Activated CD4-positive, alpha-beta T cell treated with anti-CD3 and anti-CD28 coated beads for 36 hours (primary cell): ENCODE results near the gene MCTP1. TPM values are rescaled to one million over a fixed set of nuclear protein-coding genes. Genes with fewer than 3 reads are reported as not detected.
"Not testable (repeated sequence)": the region's sequence is repeated elsewhere in the genome, so short reads cannot be mapped to it uniquely, and the experiment has no call there.

Experiments
- ATAC-seq: fragments of 200-7000 bp; cut with Tn5 transposase; one replicate; pipeline ENCODE4 v1.10.0; 2021; ENCODE audit warnings: mild to moderate bottlenecking, moderate library complexity
- CTCF ChIA-PET: fragments of 350-600 bp; sonication (Branson Sonifier 250); formaldehyde crosslinking; loops from one replicate; lab custom pipeline; 2021; ENCODE audit warnings: antibody characterized with exemption; lab: Charles Lee
- POLR2A ChIA-PET: fragments of 350-600 bp; sonication (Branson Sonifier 250); formaldehyde crosslinking; loops from one replicate; lab custom pipeline; 2021; ENCODE audit warnings: antibody characterized with exemption, inconsistent platforms; lab: Charles Lee
- DNase-seq: peaks from one replicate; pipeline ENCODE4 v3.0.0-alpha.2; 2020
- H3K27ac Mint-ChIP-seq: one replicate; pipeline ENCODE4 v1.8.0; 2021; ENCODE audit warnings: mixed read lengths
- H3K27me3 Mint-ChIP-seq: one replicate; pipeline ENCODE4 v1.8.0; 2021; ENCODE audit warnings: mixed read lengths
- H3K36me3 Mint-ChIP-seq: one replicate; pipeline ENCODE4 v1.8.0; 2021; ENCODE audit warnings: low read depth, mixed read lengths
- H3K4me1 Mint-ChIP-seq: one replicate; pipeline ENCODE4 v1.8.0; 2021; ENCODE audit warnings: mixed read lengths
- H3K4me3 Mint-ChIP-seq: one replicate; pipeline ENCODE4 v1.8.0; 2021; ENCODE audit warnings: mild to moderate bottlenecking, moderate library complexity, mixed read lengths
- H3K9me3 Mint-ChIP-seq: one replicate; pipeline ENCODE4 v1.8.0; 2021; ENCODE audit warnings: low read depth, mixed read lengths
- intact Hi-C, 2 experiments: fragments of 100-400 bp; cut with DNase I in 1 of 2; cut with micrococcal nuclease in 1 of 2; formaldehyde crosslinking; loops; one replicate each; pipeline versions ENCODE4 v1.14.2 to v1.15.1; 2022 to 2024; cut with DNase I, micrococcal nuclease
- total RNA-seq, 2 experiments: library from RNA; stranded (reverse); gene quantifications; one replicate each; pipeline ENCODE4 v1.2.3, GENCODE V29; 2021

The MCTP1 gene
- total RNA-seq, 2 experiments from 2014 or later = 0.32 to 0.53 TPM

DNA sequence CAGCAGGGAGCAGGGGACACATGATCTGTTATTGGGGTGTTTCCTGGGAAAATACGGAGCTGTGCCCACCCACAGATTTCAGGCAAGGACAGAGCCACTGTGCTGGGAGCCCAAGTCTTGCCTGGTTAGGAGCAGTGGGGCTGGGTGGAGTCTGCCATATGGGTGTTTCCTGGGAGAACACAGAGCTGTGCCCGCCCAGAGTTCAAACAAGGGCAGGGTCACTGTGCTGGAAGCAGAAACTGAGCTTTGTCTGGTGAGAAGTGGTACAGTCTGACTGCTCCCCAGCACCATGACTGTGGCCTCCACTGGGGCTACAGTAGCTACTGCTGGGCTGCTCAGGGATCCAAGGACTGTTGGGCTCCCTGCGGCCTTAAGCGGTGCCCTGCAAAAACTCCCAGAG is 135.5 kb downstream of the MCTP1 start:
- DNase-seq = no peak
- no peak overlapping the region for H3K4me3 Mint-ChIP-seq
- intact Hi-C loops = no loop called here
- ATAC-seq = no peak
- H3K36me3 Mint-ChIP-seq = no peaks in the 10 kb centered on the region
- ChIA-PET POLR2A (no interaction called here), CTCF (no interaction called here)
- peaks cover 8% of the 10 kb centered on the region for H3K9me3 Mint-ChIP-seq
- no peaks in the 10 kb centered on the region for H3K4me1 Mint-ChIP-seq
- no peak overlapping the region for H3K27ac Mint-ChIP-seq
- peaks cover 9% of the 10 kb centered on the region for H3K27me3 Mint-ChIP-seq

DNA sequence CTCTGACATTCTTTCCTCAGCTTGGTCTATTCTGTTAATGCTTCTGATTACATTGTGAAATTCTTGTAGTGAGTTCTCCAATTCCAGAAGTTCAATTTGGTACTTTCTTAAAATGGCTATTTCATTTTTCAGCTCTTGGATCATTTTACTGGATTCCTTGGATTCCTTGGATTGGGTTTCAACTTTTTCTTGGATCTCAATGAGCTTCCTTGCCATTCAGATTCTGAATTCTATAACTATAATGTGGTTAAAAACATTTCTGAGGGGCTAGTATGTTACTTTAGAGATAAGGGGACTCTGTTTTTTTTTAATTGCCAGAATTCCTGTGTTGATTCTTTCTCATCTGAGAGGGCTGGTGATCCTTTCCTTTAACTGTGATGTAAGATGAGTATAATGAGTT is 136.4 kb downstream of the MCTP1 start:
- DNase-seq = no peak
- no peak overlapping the region for H3K27ac Mint-ChIP-seq
- H3K9me3 Mint-ChIP-seq = peaks cover 8% of the 10 kb centered on the region
- H3K4me1 Mint-ChIP-seq = no peaks in the 10 kb centered on the region
- no peak for ATAC-seq
- H3K4me3 Mint-ChIP-seq = no peak overlapping the region
- CTCF ChIA-PET = interaction anchor here (1.8 kb wide), 1 partner anchor 9 kb away, joined by 5 read pairs; no protein-coding TSS in a partner anchor
- intact Hi-C loops = no loop called here
- POLR2A ChIA-PET = no interaction called here
- H3K27me3 Mint-ChIP-seq = peaks cover 11% of the 10 kb centered on the region
- no peaks in the 10 kb centered on the region for H3K36me3 Mint-ChIP-seq

DNA sequence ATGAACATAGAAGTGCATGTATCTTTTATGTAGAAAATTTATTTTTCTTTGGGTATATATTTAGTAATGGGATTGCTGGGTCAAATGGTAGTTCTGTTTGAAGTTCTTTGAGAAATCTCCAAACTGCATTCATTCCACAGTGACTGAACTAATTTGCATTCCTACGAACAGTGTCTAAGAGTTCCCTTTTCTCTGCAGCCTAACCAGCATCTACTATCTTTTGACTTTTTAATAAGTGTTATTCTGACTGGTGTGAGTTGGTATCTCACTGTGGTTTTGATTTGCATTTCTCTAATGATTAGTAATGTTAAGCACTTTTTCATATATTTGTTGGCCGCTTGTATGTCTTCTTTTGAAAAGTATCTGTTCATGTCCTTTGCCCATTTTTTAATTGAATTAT is 141.0 kb downstream of the MCTP1 start:
- H3K9me3 Mint-ChIP-seq, CTCF ChIA-PET, H3K36me3 Mint-ChIP-seq, DNase-seq, H3K27ac Mint-ChIP-seq, H3K4me1 Mint-ChIP-seq, POLR2A ChIA-PET, ATAC-seq, H3K4me3 Mint-ChIP-seq, intact Hi-C loops: not testable (repeated sequence)
- H3K27me3 Mint-ChIP-seq = peaks cover 10% of the 10 kb centered on the region

GRCh38 chr5:95142145-95142544 is 142.7 kb downstream of the MCTP1 start:
- H3K27ac Mint-ChIP-seq = no peak overlapping the region
- no peaks in the 10 kb centered on the region for H3K36me3 Mint-ChIP-seq
- ATAC-seq = no peak
- POLR2A ChIA-PET = no interaction called here
- H3K27me3 Mint-ChIP-seq = peaks cover 4% of the 10 kb centered on the region
- intact Hi-C loops = no loop called here
- H3K9me3 Mint-ChIP-seq = no peaks in the 10 kb centered on the region
- no peaks in the 10 kb centered on the region for H3K4me1 Mint-ChIP-seq
- H3K4me3 Mint-ChIP-seq = no peak overlapping the region
- CTCF ChIA-PET = no interaction called here
- no peak for DNase-seq

DNA sequence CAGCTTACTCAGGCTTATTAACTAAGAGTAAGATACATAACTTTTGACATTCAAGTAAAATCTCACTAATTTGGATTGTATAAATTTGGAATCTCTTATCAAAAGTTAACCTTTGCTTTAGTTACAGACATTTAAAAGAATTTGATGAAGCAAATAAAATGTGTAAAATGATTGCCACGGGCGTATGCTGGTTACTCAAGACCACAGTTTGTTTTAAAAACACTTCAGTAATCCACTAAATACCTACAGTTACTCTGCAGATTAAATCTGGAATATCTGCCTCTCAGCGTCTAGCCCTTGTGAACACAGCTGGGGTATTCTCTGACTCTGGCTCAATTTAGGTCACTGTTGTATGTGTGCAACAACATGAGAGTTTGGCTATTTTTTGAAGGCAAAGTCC is 143.8 kb downstream of the MCTP1 start:
- intact Hi-C loops = no loop called here
- ATAC-seq = no peak
- ChIA-PET CTCF (interaction anchor here (1.1 kb wide), 1 partner anchor 9 kb away, joined by 3 read pairs; no protein-coding TSS in a partner anchor), POLR2A (no interaction called here)
- H3K9me3 Mint-ChIP-seq = no peaks in the 10 kb centered on the region
- H3K27me3 Mint-ChIP-seq = peaks cover 4% of the 10 kb centered on the region
- no peak for DNase-seq
- no peaks in the 10 kb centered on the region for H3K36me3 Mint-ChIP-seq
- H3K27ac Mint-ChIP-seq = no peak overlapping the region
- no peak overlapping the region for H3K4me3 Mint-ChIP-seq
- no peaks in the 10 kb centered on the region for H3K4me1 Mint-ChIP-seq

DNA sequence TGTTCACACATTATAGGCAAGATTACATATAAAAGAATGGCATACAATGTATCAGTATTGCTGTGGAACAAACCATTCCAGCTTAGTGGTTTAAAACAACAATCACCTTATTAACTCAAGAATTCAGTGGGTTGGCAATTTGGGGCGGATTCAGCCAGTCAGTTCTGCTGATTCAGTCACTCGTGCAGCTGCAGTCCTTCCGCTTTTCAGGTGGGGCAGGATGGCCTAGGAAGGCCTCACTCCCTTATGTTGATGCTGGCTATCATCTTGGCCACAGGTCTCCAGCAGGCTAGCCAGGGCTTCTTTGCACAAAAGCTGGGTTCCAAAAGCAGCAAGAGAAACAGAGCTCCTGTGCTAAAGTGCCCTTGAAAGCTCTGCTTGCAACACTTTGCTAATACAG is 150.6 kb downstream of the MCTP1 start:
- no peaks in the 10 kb centered on the region for H3K9me3 Mint-ChIP-seq
- DNase-seq = no peak
- no peaks in the 10 kb centered on the region for H3K36me3 Mint-ChIP-seq
- H3K27ac Mint-ChIP-seq = no peak overlapping the region
- H3K27me3 Mint-ChIP-seq = no peaks in the 10 kb centered on the region
- no peak overlapping the region for H3K4me3 Mint-ChIP-seq
- ATAC-seq = no peak
- CTCF ChIA-PET = no interaction called here
- intact Hi-C loops = no loop called here
- no peaks in the 10 kb centered on the region for H3K4me1 Mint-ChIP-seq
- POLR2A ChIA-PET = no interaction called here

DNA sequence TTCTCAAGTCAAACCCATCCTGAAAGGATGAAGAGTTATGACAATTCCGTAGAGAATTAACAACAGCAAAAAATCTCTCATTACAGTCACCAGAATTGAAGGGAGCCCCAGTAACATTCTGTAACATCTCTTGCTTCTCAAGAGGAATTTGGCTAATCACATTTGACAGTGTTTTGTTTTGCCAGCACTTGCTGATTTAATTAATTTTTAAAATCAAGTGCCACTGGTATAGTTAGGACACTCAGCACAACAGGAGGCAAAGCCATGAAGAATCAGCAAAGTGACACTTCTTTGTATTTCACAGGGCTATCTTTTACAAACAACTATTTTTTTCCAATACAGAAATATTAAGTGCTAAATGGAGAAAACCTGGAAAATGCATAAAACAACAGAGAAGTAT is 152.8 kb downstream of the MCTP1 start:
- Mint-ChIP-seq H3K36me3 (no peaks in the 10 kb centered on the region), H3K27ac (no peak overlapping the region), H3K9me3 (no peaks in the 10 kb centered on the region), H3K27me3 (no peaks in the 10 kb centered on the region), H3K4me3 (no peak overlapping the region), H3K4me1 (no peaks in the 10 kb centered on the region)
- CTCF ChIA-PET = interaction anchor here (1.0 kb wide), 1 partner anchor 9 kb away, joined by 3 read pairs; no protein-coding TSS in a partner anchor
- intact Hi-C loops = no loop called here
- DNase-seq = no peak
- ATAC-seq = no peak
- POLR2A ChIA-PET = no interaction called here

- H3K36me3 Mint-ChIP-seq = no peaks in the 10 kb centered on the region
- ChIA-PET POLR2A (no interaction called here), CTCF (no interaction called here)
- H3K4me1 Mint-ChIP-seq = no peaks in the 10 kb centered on the region
- no peak for ATAC-seq
- no peaks in the 10 kb centered on the region for H3K27me3 Mint-ChIP-seq
- no peak for DNase-seq
- H3K4me3 Mint-ChIP-seq = no peak overlapping the region
- intact Hi-C loops = no loop called here
- H3K27ac Mint-ChIP-seq = no peak overlapping the region
- no peaks in the 10 kb centered on the region for H3K9me3 Mint-ChIP-seq
Measured at GRCh38 chr5:95130941-95131340, 154.0 kb downstream of the MCTP1 start.

DNA sequence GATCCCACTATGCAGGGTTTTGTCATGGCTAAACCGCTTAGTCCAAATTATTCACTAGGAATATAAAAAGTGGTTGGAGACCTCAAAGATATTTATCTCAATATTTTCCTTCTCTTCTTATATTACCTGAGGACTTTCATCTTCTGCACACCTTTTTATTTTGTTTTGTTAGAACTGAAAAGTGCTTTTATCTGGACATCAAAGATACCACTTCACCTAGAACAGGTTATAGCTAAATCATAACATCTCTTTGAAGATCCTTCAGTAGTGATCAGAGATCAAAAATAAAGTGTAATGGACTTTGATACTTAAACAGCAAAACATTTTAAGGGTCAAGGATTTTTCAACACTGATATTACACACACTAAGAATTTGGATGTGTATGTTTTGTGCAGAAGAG is 160.2 kb downstream of the MCTP1 start:
- no peak overlapping the region for H3K27ac Mint-ChIP-seq
- DNase-seq = no peak
- no peaks in the 10 kb centered on the region for H3K27me3 Mint-ChIP-seq
- H3K9me3 Mint-ChIP-seq = no peaks in the 10 kb centered on the region
- ChIA-PET POLR2A (no interaction called here), CTCF (no interaction called here)
- no peaks in the 10 kb centered on the region for H3K36me3 Mint-ChIP-seq
- H3K4me1 Mint-ChIP-seq = no peaks in the 10 kb centered on the region
- intact Hi-C loops = no loop called here
- no peak for ATAC-seq
- H3K4me3 Mint-ChIP-seq = no peak overlapping the region

DNA sequence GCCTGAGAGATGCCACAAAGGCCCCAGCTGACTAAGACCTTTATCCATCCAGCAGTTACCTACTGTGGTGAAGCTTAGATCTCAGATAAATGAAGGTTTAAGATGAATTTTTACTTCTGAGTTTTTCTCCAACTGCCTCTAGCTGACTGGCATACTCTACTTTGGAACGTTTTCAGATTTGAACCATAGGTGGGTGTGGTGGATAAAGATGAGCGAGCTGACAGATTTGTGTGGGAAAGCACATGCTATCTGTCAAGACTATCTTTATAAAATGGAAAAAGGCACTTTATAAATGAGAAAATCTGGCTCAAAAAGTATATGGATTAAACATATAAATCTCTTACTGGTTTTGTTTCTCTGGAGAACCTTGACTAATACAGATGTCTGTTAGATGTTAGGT is 160.8 kb downstream of the MCTP1 start:
- H3K27me3 Mint-ChIP-seq = no peaks in the 10 kb centered on the region
- POLR2A ChIA-PET = no interaction called here

GRCh38 chr5:95114902-95115301 is 170.0 kb downstream of the MCTP1 start:
- DNase-seq (no peak), ATAC-seq (no peak)
- Mint-ChIP-seq H3K27ac (no peak overlapping the region), H3K4me1 (no peaks in the 10 kb centered on the region), H3K36me3 (no peaks in the 10 kb centered on the region), H3K9me3 (peaks cover 6% of the 10 kb centered on the region), H3K4me3 (no peak overlapping the region), H3K27me3 (no peaks in the 10 kb centered on the region)
- intact Hi-C loops = no loop called here
- ChIA-PET CTCF (interaction anchor here (0.7 kb wide), 1 partner anchor 147 kb away, joined by 3 read pairs; no protein-coding TSS in a partner anchor), POLR2A (no interaction called here)

More for the DNA sequence above, 160.8 kb downstream of the MCTP1 start:
- ATAC-seq (no peak), DNase-seq (no peak)
- Mint-ChIP-seq H3K27ac (no peak overlapping the region), H3K36me3 (no peaks in the 10 kb centered on the region), H3K4me3 (no peak overlapping the region), H3K9me3 (peaks cover under 1% of the 10 kb centered on the region), H3K4me1 (no peaks in the 10 kb centered on the region)
- intact Hi-C loops = no loop called here
- CTCF ChIA-PET = no interaction called here

GRCh38 chr5:95114305-95114704 is 170.6 kb downstream of the MCTP1 start:
- no peak for ATAC-seq
- POLR2A ChIA-PET = no interaction called here
- CTCF ChIA-PET = interaction anchor here (0.7 kb wide), 1 partner anchor 148 kb away, joined by 3 read pairs; no protein-coding TSS in a partner anchor
- H3K4me3 Mint-ChIP-seq = no peak overlapping the region
- no peaks in the 10 kb centered on the region for H3K36me3 Mint-ChIP-seq
- DNase-seq = no peak
- no peak overlapping the region for H3K27ac Mint-ChIP-seq
- H3K4me1 Mint-ChIP-seq = no peaks in the 10 kb centered on the region
- H3K27me3 Mint-ChIP-seq = no peaks in the 10 kb centered on the region
- intact Hi-C loops = no loop called here
- peaks cover 6% of the 10 kb centered on the region for H3K9me3 Mint-ChIP-seq

- intact Hi-C loops = no loop called here
- peaks cover 3% of the 10 kb centered on the region for H3K9me3 Mint-ChIP-seq
- H3K4me1 Mint-ChIP-seq = no peaks in the 10 kb centered on the region
- no peak for DNase-seq
- no peak overlapping the region for H3K27ac Mint-ChIP-seq
- no peak for ATAC-seq
- H3K4me3 Mint-ChIP-seq = no peak overlapping the region
- CTCF ChIA-PET = no interaction called here
- no peaks in the 10 kb centered on the region for H3K27me3 Mint-ChIP-seq
- no peaks in the 10 kb centered on the region for H3K36me3 Mint-ChIP-seq
- POLR2A ChIA-PET = no interaction called here
Measured at GRCh38 chr5:95113489-95113888, 171.4 kb downstream of the MCTP1 start.
